G401 (cell line): Measurements from ENCODE around the gene PTGDR2. TPM values are rescaled to one million over a fixed set of nuclear protein-coding genes. Genes with fewer than 3 reads are reported as not detected.
"Not testable (repeated sequence)": the region's sequence is repeated elsewhere in the genome, so short reads cannot be mapped to it uniquely, and the experiment has no call there.

ENCODE experiments used
- DNase-seq: peaks from one replicate; pipeline ENCODE4 v3.0.0-alpha.2; 2015; ENCODE audit warnings: low spot score
- in situ Hi-C: cut with HindIII; loops from 2 replicates; pipeline ENCODE4 v1.10.0; 2016; ENCODE audit warnings: low sequenced_read_pairs, mixed read lengths
- total RNA-seq: library from RNA; depleted of rRNA; stranded (reverse); fragments of >200 nt; shearing (Covaris generic); gene quantifications from 2 replicates; pipeline ENCODE4 v1.2.3, GENCODE V29; 2014

PTGDR2 gene
- total RNA-seq, 1 experiment from 2014 or later, result not detected

DNA sequence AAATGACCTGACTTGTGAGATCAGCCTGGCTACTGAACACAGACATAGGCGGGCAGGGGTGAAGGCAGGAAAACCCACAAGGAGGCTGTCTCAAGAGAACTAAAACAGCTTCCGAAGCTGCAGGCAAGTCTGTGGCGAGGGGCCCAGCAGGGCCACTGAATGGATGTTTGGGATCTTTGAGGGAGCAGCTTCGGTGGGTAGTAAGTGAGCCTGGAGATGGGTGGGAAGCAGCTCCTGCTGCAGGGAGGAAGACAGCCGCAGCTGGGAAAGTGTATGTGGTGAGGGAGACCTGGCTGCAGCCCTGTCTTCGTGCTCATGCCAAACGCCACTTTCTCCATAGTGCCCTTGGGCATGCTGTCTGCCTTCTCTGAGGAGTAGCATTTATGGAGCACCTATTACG, 10.4 kb downstream of the PTGDR2 start:
- in situ Hi-C loops, result no loop called here

GRCh38 chr11:60844870-60845221, 10.9 kb downstream of the PTGDR2 start:
- in situ Hi-C loops, result no loop called here
- no peak for DNase-seq

More for the DNA sequence above, 10.4 kb downstream of the PTGDR2 start:
- no peak for DNase-seq

- no peak for DNase-seq
- in situ Hi-C loops, result no loop called here
These were observed 11.5 kb downstream of the PTGDR2 start for GRCh38 chr11:60844045-60844869.

DNA sequence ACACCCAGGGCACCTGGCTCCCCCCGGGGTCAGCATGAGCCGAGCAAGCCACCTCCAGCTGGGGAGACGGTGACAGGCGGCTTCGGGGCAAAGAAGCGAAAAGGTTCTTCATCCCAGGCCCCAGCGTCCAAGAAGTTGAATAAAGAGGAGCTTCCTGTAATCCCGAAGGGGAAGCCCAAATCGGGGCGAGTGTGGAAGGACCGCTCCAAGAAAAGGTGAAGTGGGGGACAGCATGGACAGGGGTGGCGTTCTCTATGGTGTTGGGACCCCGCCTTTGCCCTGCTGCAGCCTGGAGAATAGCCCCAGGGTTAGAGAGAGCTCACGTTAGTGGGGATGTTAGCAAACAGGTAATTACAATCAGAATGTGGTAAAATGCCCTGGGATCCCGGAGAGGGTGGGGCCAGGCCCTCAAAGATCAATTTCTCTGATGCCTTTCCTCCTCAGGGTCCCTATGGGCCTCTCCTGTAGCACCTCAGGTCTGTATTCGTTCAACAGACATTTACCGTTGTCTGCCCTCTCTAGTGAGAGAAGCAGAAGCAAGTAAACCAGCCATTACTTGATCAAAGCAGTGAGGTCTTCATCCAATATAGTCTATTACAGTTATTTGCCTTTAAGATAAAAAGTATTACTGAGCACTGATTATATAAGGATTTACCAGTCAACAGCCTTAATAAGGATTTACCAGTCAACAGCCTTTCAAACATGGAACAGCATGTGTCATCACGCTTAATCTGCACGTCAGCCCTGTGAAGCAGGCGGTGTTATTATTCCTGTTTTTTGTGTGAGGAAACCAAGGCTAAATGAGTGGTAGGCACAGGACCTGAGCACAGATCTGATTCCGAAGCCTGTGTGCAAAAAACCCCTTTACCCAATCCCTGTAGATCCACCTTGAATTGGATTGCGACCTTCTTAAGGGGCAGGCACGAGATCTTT, 12.8 kb downstream of the PTGDR2 start:
- in situ Hi-C loops, result no loop called here

GRCh38 chr11:60841797-60842667, 13.7 kb downstream of the PTGDR2 start, which contains the start of gene CCDC86:
Gene CCDC86 (plus strand): TSS chr11:60842113. CDS start chr11:60842125, 12 bp downstream.
- DNase-seq, result peak; percentile 96
- in situ Hi-C loops, result no loop called here

More for the DNA sequence above, 12.8 kb downstream of the PTGDR2 start:
- no peak for DNase-seq

GRCh38 chr11:60840470-60841430, 15.0 kb downstream of the PTGDR2 start:
- in situ Hi-C loops, result no loop called here
- DNase-seq, result peak; percentile 14

DNA sequence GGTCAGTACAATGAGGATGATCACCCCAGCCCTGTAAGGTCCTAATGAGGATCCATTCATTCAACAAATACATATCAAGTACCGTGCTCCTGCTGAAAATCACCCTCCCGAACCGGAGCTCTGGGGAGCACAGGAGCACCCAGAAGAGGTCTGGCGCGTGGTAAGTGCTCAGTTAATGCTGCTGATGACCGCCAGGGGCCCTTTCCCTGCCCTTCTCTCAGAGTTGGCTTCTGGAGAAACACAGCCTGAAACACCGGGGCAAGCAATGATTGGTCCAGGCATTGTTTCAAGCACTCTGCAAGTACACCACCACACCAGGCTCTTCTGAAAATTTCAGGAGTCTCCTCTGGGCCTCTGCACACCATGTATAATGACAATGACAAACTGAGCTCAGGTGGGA, 17.6 kb downstream of the PTGDR2 start:
- in situ Hi-C loops, result no loop called here
- no peak for DNase-seq

DNA sequence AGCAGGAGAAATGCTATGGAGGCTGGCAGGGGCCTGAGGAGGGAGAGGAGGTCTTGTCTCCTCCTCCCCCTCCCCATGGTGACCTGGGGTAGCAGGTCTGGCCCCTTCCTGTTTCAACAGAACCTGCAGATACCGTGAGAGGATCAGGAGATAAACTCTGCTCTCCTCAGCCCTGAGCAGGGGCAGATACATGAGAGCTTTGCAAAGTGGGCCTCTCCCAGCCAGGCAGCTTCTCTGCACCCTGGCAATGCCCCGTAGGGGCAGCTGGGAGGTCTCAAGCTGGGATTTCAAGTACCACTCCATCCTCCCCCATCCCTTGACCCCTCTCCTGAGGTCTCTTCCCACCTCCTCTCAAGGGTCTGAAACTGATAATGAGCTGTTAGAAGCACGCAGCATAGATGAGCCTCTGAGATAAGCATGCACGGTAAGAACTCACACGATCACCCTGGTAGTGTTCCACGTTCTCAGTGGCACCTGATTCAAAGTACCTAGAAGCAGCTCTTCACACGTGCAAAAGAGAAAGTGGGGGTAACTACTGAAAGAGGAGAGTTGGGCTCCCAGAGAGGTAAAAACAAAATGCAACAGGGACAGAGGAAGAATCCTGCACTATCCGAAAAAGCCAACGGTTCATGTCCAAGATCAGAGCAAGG, 18.8 kb downstream of the PTGDR2 start:
- no peak for DNase-seq
- in situ Hi-C loops, result no loop called here

GRCh38 chr11:60835534-60835846, 20.3 kb downstream of the PTGDR2 start:
- in situ Hi-C loops, result no loop called here
- no peak for DNase-seq

DNA sequence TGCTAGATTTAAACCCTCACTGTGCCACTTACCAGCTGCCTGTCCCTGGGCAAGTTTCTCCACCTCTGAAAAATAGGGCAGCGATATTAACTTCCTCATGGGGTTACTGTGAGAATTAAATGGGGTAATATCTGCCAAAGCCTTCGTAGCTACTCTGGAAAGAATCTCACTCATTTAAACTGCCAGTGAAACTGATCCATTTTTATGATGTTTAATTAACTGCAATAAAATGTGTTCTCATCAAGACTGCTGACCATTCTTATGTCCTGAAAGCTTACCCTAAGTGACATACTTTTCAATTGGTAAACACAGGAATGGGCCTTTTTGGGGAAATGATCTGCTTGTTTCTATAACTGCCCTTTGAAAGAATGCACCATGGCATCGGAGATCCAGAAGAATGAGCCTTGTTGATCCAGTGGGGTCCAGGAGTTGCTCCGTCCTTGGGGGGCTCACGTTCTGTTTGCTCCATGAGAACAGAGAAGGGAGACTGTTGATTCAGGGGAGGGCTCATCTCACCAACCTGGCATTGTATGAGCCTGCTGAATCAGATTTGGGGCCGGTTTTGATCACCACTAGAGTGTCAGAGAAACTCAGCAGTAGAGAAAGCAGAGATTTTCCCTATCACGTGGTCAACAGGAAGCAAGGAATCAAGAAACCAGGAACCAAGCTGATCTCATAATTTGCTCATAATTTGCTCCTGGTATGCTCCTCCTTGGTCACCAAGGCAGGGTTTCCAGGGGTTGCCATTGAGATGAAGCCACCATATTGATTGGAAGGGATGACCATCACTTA, 20.8 kb downstream of the PTGDR2 start:
- in situ Hi-C loops, result no loop called here
- no peak for DNase-seq

- in situ Hi-C loops, result no loop called here
- no peak for DNase-seq
These were observed 24.2 kb downstream of the PTGDR2 start for GRCh38 chr11:60831501-60832079.

DNA sequence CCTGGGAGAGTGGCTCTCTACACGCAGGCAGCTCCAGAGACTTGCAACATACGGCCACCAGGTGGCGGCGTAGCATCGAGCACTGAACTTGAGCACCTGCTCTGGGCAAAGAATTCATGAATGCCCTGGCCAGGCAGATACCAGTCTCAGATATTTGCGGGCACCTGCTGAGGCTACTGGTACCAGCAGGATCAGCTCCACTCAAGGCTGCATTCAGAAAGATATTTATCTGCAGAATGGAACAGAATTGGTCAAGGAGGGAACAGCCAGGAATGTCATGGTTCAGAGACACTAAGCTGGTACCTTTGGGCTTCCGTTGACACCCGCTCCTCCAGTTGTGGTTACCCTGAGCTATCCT, 24.6 kb downstream of the PTGDR2 start:
- in situ Hi-C loops, result no loop called here
- peak; percentile 92 for DNase-seq

DNA sequence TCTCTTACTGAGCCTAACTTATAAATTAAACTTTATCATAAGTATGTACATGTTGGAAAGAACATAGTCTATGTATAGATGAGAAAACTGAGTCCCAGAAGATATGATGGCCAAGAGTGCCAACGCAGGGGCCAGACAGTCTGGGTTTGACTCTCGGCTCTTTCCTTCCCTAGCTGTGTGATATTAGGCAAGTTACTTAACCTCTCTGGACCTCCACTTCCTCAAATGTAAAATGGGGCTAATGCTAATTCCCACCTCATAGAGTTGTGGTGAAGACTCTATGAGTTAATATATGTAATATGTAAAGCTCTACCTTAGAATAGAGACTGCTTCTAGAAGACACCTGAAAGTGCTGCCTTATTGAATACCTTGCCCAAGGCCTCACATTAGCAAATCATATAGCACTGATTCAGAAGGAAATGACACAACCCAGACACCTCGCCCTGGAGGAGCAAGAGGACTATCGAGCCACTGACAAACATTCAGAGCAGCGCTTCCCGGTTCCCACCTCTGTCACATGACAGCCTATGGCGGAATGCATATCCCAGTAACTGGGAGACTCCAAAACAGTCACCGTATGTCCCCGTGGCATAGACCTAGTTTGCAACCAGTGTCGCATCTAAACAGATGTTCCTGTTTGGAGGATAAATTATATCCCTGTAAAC, 25.1 kb downstream of the PTGDR2 start:
- DNase-seq, result no peak

DNA sequence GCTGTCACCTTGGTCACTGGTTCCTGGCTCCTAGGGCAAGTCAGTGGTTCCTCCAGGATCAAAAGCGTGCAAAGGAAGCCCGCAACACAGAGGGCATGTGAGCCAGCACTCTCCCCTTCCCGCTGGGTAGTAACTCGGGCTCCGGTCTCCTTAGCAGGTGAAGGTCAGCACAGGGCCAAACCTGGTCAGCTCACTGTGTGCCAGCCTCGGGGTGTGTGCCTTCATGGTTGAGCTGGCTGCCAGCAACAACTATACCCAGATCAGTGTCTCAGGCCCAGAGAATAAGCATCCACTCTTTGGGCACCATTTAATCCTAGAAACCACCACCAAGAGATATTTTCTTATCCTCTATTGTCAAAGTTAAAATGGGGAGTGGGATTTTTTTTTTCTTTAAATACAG, 30.0 kb downstream of the PTGDR2 start:
- in situ Hi-C loops, result no loop called here
- no peak for DNase-seq

More for the DNA sequence above, 25.1 kb downstream of the PTGDR2 start:
- in situ Hi-C loops, result no loop called here

DNA sequence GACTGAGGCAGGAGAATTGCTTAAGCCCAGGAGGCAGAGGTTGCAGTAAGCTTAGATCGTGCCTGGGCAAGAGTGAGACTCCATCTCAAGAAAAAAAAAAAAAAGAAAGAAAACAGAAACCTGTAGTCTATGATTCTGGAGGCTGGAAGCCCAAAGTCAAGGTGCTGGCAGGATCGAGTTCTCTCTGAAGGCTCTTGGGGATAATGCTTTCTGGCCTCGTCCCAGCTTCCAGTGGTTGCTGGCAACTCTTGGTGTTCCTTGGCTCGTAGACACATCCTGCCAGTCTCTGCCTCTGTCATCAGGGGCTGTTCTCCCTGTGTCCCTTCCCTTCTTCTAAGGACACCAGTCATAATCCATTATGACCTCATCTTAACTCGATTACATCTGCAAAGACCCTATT, 30.6 kb downstream of the PTGDR2 start:
- in situ Hi-C loops, result no loop called here

DNA sequence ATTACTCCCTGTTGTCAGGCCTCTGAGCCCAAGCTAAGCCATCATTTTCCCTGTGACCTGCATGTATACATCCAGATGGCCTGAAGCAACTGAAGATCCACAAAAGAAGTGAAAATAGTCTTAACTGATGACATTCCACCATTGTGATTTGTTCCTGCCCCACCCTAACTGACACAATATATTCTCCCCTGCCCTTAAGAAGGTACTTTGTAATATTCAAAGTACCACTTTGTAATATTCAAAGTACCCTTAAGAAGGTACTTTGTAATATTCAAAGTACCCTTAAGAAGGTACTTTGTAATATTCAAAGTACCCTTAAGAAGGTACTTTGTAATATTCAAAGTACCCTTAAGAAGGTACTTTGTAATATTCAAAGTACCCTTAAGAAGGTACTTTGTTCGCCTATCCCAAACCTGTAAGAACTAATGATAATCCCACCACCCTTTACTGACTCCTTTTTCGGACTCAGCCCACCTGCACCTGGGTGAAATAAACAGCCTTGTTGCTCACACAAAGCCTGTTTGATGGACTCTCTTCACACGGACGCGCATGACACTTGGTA, 31.9 kb downstream of the PTGDR2 start:
- DNase-seq, in situ Hi-C loops: not testable (repeated sequence)

More for the DNA sequence above, 30.6 kb downstream of the PTGDR2 start:
- DNase-seq, result no peak
